AG10803 (cell line): ENCODE results near the gene EEF1AKMT1.

Source experiments
- DNase-seq: peaks from one replicate; pipeline ENCODE4 v3.0.0; 2010; ENCODE audit warnings: low read depth
- H3K4me3 ChIP-seq: 2 replicates; pipeline ENCODE4 v1.5.1; 2011; ENCODE audit warnings: mild to moderate bottlenecking, low read length, control low read depth
- TF ChIP-seq, protein P1 (sequence below): conservative IDR thresholded peaks from 2 replicates; pipeline ENCODE4 v1.5.1; 2011; ENCODE audit warnings: mild to moderate bottlenecking, low read length, control low read depth, inconsistent platforms

EEF1AKMT1 gene

DNA sequence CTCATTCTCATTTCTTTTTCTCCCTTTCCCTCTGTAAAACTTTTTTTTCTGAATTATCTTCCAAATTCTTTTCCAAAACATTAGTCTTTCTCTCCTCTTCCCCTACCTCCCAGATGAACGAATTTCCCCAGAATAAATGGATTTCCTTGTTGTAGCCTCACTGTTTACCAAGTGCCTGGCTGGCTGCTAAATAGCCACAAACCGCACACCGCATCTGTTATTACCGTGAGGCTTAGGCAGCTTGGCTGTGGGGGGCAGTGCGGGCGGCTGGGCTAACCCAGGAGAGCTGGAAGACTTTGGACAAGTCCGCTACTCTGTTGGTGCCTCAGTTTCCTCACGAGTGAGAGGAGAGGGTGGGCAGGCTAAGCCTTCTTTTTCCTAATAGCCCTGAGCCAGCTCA, 59.6 kb downstream of the EEF1AKMT1 start:
- DNase-seq: peak; percentile 81
- TF ChIP-seq, protein P1, sequence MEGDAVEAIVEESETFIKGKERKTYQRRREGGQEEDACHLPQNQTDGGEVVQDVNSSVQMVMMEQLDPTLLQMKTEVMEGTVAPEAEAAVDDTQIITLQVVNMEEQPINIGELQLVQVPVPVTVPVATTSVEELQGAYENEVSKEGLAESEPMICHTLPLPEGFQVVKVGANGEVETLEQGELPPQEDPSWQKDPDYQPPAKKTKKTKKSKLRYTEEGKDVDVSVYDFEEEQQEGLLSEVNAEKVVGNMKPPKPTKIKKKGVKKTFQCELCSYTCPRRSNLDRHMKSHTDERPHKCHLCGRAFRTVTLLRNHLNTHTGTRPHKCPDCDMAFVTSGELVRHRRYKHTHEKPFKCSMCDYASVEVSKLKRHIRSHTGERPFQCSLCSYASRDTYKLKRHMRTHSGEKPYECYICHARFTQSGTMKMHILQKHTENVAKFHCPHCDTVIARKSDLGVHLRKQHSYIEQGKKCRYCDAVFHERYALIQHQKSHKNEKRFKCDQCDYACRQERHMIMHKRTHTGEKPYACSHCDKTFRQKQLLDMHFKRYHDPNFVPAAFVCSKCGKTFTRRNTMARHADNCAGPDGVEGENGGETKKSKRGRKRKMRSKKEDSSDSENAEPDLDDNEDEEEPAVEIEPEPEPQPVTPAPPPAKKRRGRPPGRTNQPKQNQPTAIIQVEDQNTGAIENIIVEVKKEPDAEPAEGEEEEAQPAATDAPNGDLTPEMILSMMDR: no peak
- peak overlapping the region; percentile 37 for H3K4me3 ChIP-seq

DNA sequence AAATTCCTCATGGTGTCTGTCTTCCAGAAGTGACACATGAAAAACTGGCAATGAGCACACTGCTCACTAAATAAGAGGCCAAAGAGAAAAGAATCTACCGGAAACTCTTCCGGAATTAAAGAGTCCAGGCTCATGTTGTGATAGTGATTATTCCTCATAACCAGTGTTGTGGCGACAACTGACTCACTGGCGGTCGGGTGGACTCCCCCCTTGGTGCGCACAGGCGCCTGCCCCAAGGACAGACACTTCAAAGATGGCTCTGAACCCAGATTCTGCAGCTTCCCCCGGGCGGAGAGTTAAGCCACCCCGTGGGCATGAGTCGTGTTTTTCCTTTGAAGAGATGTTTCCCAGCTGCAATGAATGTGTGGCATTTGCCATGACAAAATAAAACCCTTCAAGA, 60.0 kb downstream of the EEF1AKMT1 start:
- peak; percentile 74 for DNase-seq
- peak overlapping the region; percentile 37 for H3K4me3 ChIP-seq
- TF ChIP-seq, protein P1: no peak

DNA sequence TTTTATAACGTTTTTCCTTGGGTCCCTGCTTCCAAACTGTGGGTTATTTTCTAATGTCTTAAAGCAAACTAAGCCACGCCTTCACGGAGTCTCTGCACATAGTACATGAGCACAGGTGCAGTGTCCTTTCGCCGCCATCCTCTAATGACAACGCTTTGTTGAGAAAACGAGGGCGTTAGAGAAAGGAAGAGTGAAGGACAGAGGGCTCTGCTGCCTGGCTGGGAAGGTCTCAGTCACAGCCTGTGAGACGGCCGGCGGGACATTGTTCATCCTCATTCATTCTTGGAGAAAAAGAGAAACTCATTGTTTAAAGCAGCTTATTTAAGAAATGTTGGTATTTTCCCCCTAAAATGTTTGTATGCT, 60.8 kb downstream of the EEF1AKMT1 start:
- peak overlapping the region; percentile 51 for H3K4me3 ChIP-seq
- DNase-seq: no peak
- TF ChIP-seq, protein P1: no peak

DNA sequence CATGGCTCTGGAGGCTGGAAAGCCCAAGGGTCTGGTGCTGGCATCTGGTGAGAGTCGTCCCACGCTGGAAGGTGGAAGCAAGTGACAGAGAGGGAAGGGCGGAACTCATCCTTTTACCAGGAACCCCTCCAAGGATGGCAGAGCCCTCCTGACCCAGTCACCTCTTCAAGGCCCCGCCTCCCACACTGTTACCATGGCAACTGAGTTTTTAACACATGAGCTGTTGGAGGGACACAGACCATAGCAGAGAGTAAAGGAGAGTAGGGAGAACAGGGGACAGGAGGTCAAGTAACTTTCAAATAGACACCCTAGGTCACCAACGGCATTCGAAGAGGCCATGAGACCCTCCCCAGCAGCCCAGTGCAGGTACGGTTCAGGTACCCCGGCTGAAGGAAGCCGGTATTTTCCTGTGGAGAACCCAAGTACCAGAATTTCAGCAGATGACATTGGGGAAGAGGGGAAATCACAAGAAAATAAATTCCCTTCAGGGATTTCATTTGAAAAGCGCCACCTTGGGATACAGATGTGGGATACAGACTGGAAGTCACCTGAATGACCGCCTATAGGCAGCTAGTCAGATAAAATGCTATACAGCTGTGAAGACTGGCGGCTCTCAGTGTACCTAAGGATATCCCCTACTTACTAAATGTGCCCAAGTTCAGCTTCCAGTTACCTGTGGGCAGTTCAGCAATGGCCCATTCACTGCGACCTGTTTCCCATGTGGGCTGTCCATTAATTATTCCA, 62.3 kb downstream of the EEF1AKMT1 start:
- no peak overlapping the region for H3K4me3 ChIP-seq
- TF ChIP-seq, protein P1: no peak
- no peak for DNase-seq

DNA sequence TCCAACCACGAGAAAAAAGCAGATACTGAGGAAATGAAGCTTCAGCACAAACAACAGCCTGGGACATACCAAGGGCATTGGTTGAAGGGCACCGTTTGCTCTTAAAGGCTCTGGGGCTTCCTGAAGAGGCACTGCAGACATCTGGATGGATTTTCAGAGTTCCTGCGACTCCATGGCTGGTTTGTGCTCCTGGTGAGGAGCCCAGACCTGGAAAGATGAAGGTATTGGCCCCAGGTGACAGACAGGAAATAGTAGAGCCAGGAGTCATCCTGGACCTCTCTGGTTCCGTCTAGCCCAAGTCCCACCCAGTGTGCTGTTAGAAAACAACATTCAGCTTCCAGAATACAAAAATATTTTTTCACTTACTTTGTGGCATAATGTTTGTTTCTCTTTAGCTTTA, 64.0 kb downstream of the EEF1AKMT1 start:
- TF ChIP-seq, protein P1: no peak
- no peak for DNase-seq
- no peak overlapping the region for H3K4me3 ChIP-seq

DNA sequence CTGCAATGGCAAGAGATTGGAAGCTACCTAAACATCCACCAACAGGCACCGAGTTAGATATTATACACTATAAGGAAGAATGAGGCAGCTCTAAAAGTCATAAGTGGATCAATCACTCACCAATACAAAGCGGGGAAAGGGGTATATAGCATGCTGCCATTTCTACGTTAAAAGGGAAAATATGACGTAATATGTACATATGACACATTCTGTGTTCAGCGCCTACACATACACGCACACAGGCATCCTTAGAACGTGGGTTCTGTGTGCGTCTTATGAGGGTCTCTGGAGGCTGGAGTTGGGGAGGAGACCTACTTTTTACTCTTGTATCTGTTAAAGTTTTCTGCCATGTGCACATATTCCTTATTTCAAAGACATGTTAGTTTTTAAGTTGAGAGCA, 64.4 kb downstream of the EEF1AKMT1 start:
- no peak for DNase-seq
- TF ChIP-seq, protein P1: no peak
- H3K4me3 ChIP-seq: no peak overlapping the region

DNA sequence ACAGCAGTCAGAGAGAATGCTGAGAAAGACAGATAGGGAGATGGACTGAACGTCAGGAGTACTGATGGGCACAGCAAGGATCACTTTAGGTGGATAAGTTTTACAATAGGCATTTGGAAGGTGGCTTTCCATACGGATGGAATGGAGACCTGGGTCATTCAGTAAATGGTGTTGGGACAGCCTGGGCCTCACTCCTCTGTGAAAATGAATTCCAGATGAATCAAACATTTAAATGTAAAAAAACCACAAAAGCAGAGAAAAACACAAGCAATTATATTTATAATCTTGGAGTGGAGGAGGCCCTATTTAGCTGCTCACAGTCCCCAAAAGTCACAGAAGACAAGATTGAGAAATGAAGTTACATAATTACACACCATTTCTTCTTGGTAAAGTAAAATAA, 65.5 kb downstream of the EEF1AKMT1 start:
- no peak overlapping the region for H3K4me3 ChIP-seq
- TF ChIP-seq, protein P1: no peak
- DNase-seq: peak; percentile 35
